H9 (cell line): ENCODE measurements around the gene CIPC. TPM values are rescaled to one million over a fixed set of nuclear protein-coding genes. Genes with fewer than 3 reads are reported as not detected.
A peak's percentile ranks its signal among the peaks of the same experiment; 100 is the strongest.

Source experiments
- DNase-seq: peaks from one replicate; pipeline ENCODE4 v3.0.0-alpha.2; 2017
- H2AFZ ChIP-seq: one replicate; pipeline ENCODE4 v1.6.1; 2013; ENCODE audit warnings: mild to moderate bottlenecking, low read length, control low read depth, moderate library complexity
- H2AK5ac ChIP-seq: 2 replicates; pipeline ENCODE4 v1.6.1; 2013; ENCODE audit warnings: low read length, control low read depth, mixed read lengths; ENCODE audit not compliant: insufficient read length
- H2BK120ac ChIP-seq: one replicate; pipeline ENCODE4 v1.6.1; 2013; ENCODE audit warnings: low read depth, mild to moderate bottlenecking, low read length, control low read depth, inconsistent platforms; ENCODE audit not compliant: poor library complexity, severe bottlenecking
- H2BK12ac ChIP-seq: 2 replicates; pipeline ENCODE4 v1.6.1; 2013; ENCODE audit warnings: low read length, control low read depth, mixed read lengths, low read depth; ENCODE audit not compliant: insufficient read length
- H2BK15ac ChIP-seq: 2 replicates; pipeline ENCODE4 v1.6.1; 2013; ENCODE audit warnings: low read depth, low read length, control low read depth
- H2BK20ac ChIP-seq: one replicate; pipeline ENCODE4 v1.6.1; 2013; ENCODE audit warnings: low read depth, mild to moderate bottlenecking, low read length, control low read depth, inconsistent platforms; ENCODE audit not compliant: poor library complexity, severe bottlenecking
- H2BK5ac ChIP-seq: 2 replicates; pipeline ENCODE4 v1.6.1; 2013; ENCODE audit warnings: low read length, control low read depth, mixed read lengths; ENCODE audit not compliant: insufficient read length
- H3K14ac ChIP-seq: 2 replicates; pipeline ENCODE4 v1.6.1; 2013; ENCODE audit warnings: low read length, control low read depth; ENCODE audit not compliant: insufficient read depth
- H3K18ac ChIP-seq: 2 replicates; pipeline ENCODE4 v1.6.1; 2013; ENCODE audit warnings: low read depth, mild to moderate bottlenecking, mixed read lengths, low read length, control low read depth; ENCODE audit not compliant: insufficient read length
- H3K23ac ChIP-seq: 2 replicates; pipeline ENCODE4 v1.6.1; 2013; ENCODE audit warnings: low read length, control low read depth, mixed read lengths, low read depth; ENCODE audit not compliant: insufficient read length
- H3K23me2 ChIP-seq: 2 replicates; pipeline ENCODE4 v1.6.1; 2013; ENCODE audit warnings: low read depth, mild to moderate bottlenecking, mixed read lengths, low read length, control low read depth; ENCODE audit not compliant: insufficient read length, poor library complexity, severe bottlenecking
- H3K27ac ChIP-seq: 2 replicates; pipeline ENCODE4 v1.5.1; 2013; ENCODE audit warnings: low read length, control low read depth, mixed read lengths, low read depth; ENCODE audit not compliant: insufficient read length
- H3K27me3 ChIP-seq: 2 replicates; pipeline ENCODE4 v1.6.1; 2013; ENCODE audit warnings: low read length, control low read depth, inconsistent platforms; ENCODE audit not compliant: insufficient read depth
- H3K4ac ChIP-seq: 2 replicates; pipeline ENCODE4 v1.6.1; 2013; ENCODE audit warnings: low read depth, mild to moderate bottlenecking, control low read depth, inconsistent platforms, low read length, moderate library complexity
- H3K4me1 ChIP-seq: 2 replicates; pipeline ENCODE4 v1.6.1; 2013; ENCODE audit warnings: low read length, control low read depth, inconsistent platforms; ENCODE audit not compliant: insufficient read depth
- H3K4me2 ChIP-seq: 2 replicates; pipeline ENCODE4 v1.6.1; 2013; ENCODE audit warnings: low read length, control low read depth, mixed read lengths; ENCODE audit not compliant: insufficient read length, insufficient read depth
- H3K56ac ChIP-seq: 2 replicates; pipeline ENCODE4 v1.6.1; 2013; ENCODE audit warnings: low read depth, mild to moderate bottlenecking, mixed read lengths, low read length, control low read depth; ENCODE audit not compliant: insufficient read length
- H3K79me1 ChIP-seq: 2 replicates; pipeline ENCODE4 v1.6.1; 2013; ENCODE audit warnings: low read depth, mild to moderate bottlenecking, moderate library complexity, low read length, control low read depth, inconsistent platforms; ENCODE audit not compliant: insufficient read depth, poor library complexity, severe bottlenecking
- H3K79me2 ChIP-seq: 2 replicates; pipeline ENCODE4 v1.6.1; 2013; ENCODE audit warnings: low read length, control low read depth, inconsistent platforms; ENCODE audit not compliant: insufficient read depth
- H3K9ac ChIP-seq: 2 replicates; pipeline ENCODE4 v1.6.1; 2013; ENCODE audit warnings: low read length, control low read depth, mixed read lengths; ENCODE audit not compliant: insufficient read length; ENCODE audit errors: extremely low read depth
- H3K9me3 ChIP-seq: one replicate; pipeline ENCODE4 v1.6.1; 2013; ENCODE audit warnings: low read depth, low read length, inconsistent platforms; ENCODE audit not compliant: control insufficient read depth
- H3T11ph ChIP-seq: one replicate; pipeline ENCODE4 v1.6.1; 2013; ENCODE audit warnings: mild to moderate bottlenecking, low read length, control low read depth, inconsistent platforms
- H4K20me1 ChIP-seq: one replicate; pipeline ENCODE4 v1.6.1; 2013; ENCODE audit not compliant: control insufficient read depth, insufficient read length, insufficient read depth
- H4K5ac ChIP-seq: 2 replicates; pipeline ENCODE4 v1.6.1; 2013; ENCODE audit warnings: low read depth, mild to moderate bottlenecking, mixed read lengths, low read length, control low read depth; ENCODE audit not compliant: insufficient read length
- H4K8ac ChIP-seq: replicated peaks from 2 replicates; pipeline ENCODE4 v1.6.1; 2013; ENCODE audit warnings: low read length, control low read depth, mixed read lengths, low read depth; ENCODE audit not compliant: insufficient read length
- H4K91ac ChIP-seq: 2 replicates; pipeline ENCODE4 v1.6.1; 2013; ENCODE audit warnings: low read depth, mild to moderate bottlenecking, moderate library complexity, mixed read lengths, low read length, control low read depth; ENCODE audit not compliant: insufficient read length
- H3K27ac Mint-ChIP-seq, 3 experiments: 2 replicates in 2 of 3; 3 replicates in 1 of 3; pipeline ENCODE4 v1.8.0; 2020 to 2021; ENCODE audit warnings: mixed read lengths in 3 of 3, mild to moderate bottlenecking in 1 of 3, moderate library complexity in 1 of 3
- H3K27me3 Mint-ChIP-seq: 2 replicates; pipeline ENCODE4 v1.8.0; 2021; ENCODE audit warnings: low read depth, mild to moderate bottlenecking, moderate library complexity, mixed read lengths
- H3K36me3 Mint-ChIP-seq, 3 experiments: 2 replicates in 2 of 3; 3 replicates in 1 of 3; pipeline ENCODE4 v1.8.0; 2020 to 2021; ENCODE audit warnings: low read depth in 3 of 3, mixed read lengths in 3 of 3; ENCODE audit not compliant: insufficient read depth in 1 of 3
- H3K4me1 Mint-ChIP-seq, 2 experiments: 2 replicates each; pipeline ENCODE4 v1.8.0; 2020; ENCODE audit warnings: mixed read lengths in 2 of 2
- H3K4me3 Mint-ChIP-seq, 2 experiments: 2 replicates in 1 of 2; 3 replicates in 1 of 2; pipeline ENCODE4 v1.8.0; 2020 to 2021; ENCODE audit warnings: mild to moderate bottlenecking in 2 of 2, mixed read lengths in 2 of 2, moderate library complexity in 1 of 2
- H3K9me3 Mint-ChIP-seq, 2 experiments: 2 replicates in 1 of 2; 3 replicates in 1 of 2; pipeline ENCODE4 v1.8.0; 2020; ENCODE audit warnings: mild to moderate bottlenecking in 2 of 2, mixed read lengths in 2 of 2, moderate library complexity in 1 of 2
- CTCF ChIP-seq: fragments of 200-600 bp; sonication (generic); conservative IDR thresholded peaks from 3 replicates; pipeline ENCODE4 v1.8.0; 2021; ENCODE audit warnings: antibody characterized with exemption, mild to moderate bottlenecking
- WGBS: extraction: QIAGEN DNeasy Blood & Tissue Kit; methylation state at CpG from one replicate; pipeline ENCODE4 v1.1.7; 2013; ENCODE audit warnings: missing lambda C conversion rate, low lambda C conversion rate, mixed read lengths; ENCODE audit not compliant: insufficient read length; ENCODE audit errors: extremely low coverage; 5-methylcytosine and 5-hydroxymethylcytosine counted together
- total RNA-seq: library from RNA; stranded (reverse); gene quantifications from 2 replicates; pipeline ENCODE4 v1.2.1, GENCODE V29; 2021

The CIPC gene
- total RNA-seq, 1 experiment from 2014 or later = 23.4 TPM

DNA sequence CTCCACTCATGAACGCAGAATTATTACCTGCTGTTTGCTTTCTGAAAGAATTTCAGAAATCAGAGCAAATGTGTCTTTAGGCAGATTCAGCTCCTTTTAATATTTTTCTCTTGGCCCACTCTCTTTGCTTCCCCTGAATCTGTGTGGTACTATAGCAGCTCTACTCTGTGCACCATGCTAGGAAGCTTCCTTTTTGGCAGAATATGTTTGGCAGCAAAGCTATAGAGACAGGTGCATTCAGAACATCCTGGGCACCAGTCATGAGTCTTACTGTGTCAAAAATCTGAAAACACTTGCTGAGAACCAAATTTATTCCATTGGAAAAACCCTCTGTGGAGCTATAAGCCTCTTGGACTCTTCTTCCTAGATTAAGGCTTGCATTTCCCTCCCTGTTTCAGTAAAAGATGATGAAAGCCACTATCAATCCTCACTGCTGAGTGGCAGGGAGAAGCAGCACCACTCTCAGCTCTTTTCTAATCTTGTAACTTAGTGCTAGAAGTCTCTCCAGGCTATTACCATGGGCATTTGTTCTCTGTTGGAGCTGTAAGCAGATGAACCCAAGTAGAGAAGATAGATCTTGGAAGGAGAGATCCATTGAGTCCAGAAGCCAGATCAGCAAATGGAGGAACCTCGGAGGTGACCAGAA is 18.2 kb downstream of the CIPC start:
- Mint-ChIP-seq H3K36me3 (peaks cover 21 to 57% (median 32%) of the 10 kb centered on the region in 3 experiments; a peak in 6 of 7 replicates), H3K27ac (peak overlapping the region in 2 of 3 experiments; percentile 4 to 74; a peak in 2 of 7 replicates), H3K9me3 (no peaks in the 10 kb centered on the region), H3K4me3 (no peak overlapping the region), H3K27me3 (no peaks in the 10 kb centered on the region), H3K4me1 (peaks cover 24 to 25% of the 10 kb centered on the region in 2 experiments)
- H4K5ac ChIP-seq = no peak overlapping the region
- no peak overlapping the region for H3K4ac ChIP-seq
- DNase-seq = no peak
- H4K20me1 ChIP-seq = no peaks in the 10 kb centered on the region
- no peak overlapping the region for H2AFZ ChIP-seq
- no peak overlapping the region for H2BK12ac ChIP-seq
- H3K56ac ChIP-seq = no peak overlapping the region
- H3K23me2 ChIP-seq = no peaks in the 10 kb centered on the region
- H2BK120ac ChIP-seq = no peak overlapping the region
- H2AK5ac ChIP-seq = no peak overlapping the region
- H3K9me3 ChIP-seq = no peaks in the 10 kb centered on the region
- H4K91ac ChIP-seq = no peak overlapping the region
- H3T11ph ChIP-seq = no peak overlapping the region
- no peaks in the 10 kb centered on the region for H3K79me2 ChIP-seq
- H2BK5ac ChIP-seq = no peak overlapping the region
- H3K79me1 ChIP-seq = peaks cover 4% of the 10 kb centered on the region
- no peak overlapping the region for H3K4me2 ChIP-seq
- no CpG with 5 or more reads among the region's 2 CpGs for WGBS
- H3K27ac ChIP-seq = no peak overlapping the region
- no peak overlapping the region for H2BK15ac ChIP-seq
- H4K8ac ChIP-seq = no peak overlapping the region
- H3K27me3 ChIP-seq = no peaks in the 10 kb centered on the region; the same call in 1 of the 2 replicates
- no peak overlapping the region for H3K18ac ChIP-seq
- no peak overlapping the region for H2BK20ac ChIP-seq
- no peak overlapping the region for H3K9ac ChIP-seq
- TF ChIP-seq CTCF = no peak
- no peak overlapping the region for H3K14ac ChIP-seq
- H3K4me1 ChIP-seq = peaks cover 13% of the 10 kb centered on the region
- H3K23ac ChIP-seq = no peak overlapping the region
